HG03457 (cell line): ENCODE results near the gene LRRC47.
"Not testable (repeated sequence)": the region's sequence is repeated elsewhere in the genome, so short reads cannot be mapped to it uniquely, and the experiment has no call there.

ENCODE experiments used
- ATAC-seq: cut with Tn5 transposase; IDR thresholded peaks from one replicate; pipeline ENCODE4 v1.9.1; 2021; ENCODE audit warnings: moderate number of reproducible peaks; ENCODE audit not compliant: unreplicated experiment

The LRRC47 gene

DNA sequence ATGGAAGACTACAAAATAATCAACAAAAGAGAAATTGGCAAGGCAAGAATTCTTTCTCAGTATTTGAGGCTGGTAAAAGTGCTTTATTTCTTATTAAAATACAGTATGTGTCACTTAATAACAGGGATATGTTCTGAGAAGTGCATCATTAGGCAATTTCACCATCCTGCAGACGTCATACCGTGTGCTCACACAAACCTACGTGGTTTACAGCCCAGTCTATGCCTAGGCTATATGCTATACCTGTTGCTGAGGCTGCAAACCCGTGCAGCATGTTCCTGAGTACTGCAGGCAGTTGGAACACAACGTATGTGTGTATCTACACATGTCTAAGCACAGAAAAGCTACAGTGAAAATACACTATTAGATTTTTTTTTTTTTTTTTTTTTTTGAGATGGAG lies 46.8 kb downstream of the LRRC47 start:
- no peak for ATAC-seq

DNA sequence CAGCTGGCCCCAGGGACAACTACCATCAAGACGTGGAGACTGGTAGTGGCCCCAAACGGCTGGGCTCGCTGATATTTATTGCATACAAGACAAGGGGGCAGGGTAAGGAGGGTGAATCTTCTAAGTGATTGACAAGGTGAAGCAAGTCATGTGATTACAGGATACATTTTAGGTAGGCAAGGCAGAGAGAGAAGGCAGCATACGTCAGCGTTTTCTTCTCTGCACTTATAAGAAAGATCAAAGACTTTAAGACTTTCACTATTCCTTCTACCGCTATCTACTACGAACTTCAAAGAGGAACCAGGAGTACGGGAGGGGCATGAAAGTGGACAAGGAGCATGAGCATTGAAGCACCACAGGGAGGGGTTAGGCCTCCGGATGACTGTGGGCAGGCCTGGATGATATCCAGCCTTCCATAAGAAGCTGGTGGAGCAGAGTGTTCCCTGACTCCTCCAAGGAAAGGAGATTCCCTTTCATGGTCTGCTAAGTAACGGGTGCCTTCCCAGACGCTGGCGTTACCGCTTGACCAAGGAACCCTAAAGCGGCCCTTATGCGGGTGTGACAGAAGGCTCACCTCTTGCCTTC lies 47.9 kb downstream of the LRRC47 start:
- ATAC-seq, result not testable (repeated sequence)

DNA sequence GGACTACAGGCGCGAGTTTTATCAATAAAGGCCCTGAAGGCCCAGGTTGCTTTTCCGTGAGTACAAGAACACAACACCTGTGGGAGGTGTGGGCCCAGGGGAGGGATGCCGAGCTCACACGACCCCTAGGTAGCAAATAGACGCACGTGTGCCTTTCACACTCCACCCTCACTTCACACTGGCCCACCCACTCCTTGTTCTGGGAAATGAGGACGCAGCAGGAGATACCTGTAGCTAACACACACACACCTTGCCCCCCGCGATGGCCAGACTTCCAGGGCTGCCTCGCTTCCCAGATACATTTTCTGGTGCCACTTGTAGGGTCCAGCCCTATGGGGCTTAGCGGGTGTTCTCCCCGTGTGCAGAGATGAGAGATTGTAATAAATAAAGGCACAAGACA lies 48.4 kb downstream of the LRRC47 start:
- no peak for ATAC-seq

DNA sequence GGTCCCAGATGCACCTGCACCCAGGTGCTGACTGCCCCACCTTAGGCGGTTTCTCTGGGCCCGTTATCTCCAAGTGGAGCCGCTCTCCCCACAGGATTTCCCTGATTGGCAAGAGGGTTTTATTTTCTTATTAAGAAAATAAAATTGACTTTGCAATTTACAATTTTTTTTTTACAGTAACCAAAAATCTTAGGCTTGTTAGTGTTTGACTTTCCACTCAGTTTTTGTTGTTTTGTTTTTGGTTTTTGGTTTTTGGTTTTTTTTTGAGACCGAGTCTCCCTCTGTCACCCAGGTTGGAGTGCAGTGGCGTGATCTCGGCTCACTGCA lies 48.8 kb downstream of the LRRC47 start:
- no peak for ATAC-seq

DNA sequence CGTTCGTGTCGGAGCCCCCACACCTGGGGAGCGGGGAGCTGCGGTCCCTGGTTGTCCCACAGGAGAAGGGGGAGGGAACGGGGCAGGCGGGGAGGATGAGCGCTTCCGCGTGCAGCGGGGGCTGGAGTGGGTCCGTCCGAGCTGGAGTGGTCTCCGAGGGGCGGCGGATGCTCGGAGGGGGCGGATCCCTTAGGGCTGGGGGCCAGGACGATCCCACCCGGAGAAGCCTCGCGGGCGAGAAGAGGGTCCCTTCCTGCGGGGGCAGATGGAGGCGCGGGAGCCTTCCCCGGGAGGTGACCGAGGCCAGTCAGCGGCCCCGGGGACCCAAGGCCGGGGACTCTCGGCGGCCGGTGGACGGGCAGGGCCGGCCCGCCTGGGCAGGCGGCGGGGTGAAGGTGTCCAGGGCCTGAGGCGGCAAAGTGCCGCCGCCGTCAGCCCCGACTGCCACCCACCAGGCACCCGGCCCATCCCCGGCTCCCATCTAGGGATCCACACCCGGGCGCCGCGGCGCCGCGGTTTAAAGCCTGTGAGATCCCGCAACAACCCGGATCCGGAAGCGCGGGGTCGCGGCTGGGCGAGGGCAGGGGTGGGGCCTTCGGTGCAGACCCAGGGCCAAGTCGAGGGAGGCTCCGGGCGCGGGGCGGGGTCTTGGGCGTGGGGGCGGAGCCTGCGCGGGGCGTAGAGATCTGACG lies 49.3 kb downstream of the LRRC47 start:
- peak; percentile 57 for ATAC-seq

DNA sequence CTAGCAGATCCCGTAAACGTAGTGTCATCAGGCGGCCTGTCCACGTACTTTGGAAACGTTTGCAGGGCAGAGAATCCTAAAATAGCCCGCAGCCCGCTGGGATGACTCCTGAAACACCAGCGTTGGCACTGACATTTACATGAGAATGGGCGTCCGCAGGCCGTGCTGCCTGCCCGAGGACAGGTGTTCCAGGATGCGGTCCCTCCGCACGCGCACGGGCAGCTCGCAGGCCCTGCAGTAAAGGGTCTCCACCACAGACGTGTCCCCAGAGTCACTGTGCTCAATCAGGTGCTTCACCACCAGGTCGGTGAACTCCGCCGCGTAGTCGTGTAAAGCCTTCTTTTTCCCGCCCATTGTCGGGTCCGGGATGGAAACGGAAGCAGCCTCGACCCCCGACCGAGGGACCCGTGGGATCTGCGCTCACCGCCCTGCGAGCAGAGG lies 49.9 kb downstream of the LRRC47 start:
- ATAC-seq, result no peak

DNA sequence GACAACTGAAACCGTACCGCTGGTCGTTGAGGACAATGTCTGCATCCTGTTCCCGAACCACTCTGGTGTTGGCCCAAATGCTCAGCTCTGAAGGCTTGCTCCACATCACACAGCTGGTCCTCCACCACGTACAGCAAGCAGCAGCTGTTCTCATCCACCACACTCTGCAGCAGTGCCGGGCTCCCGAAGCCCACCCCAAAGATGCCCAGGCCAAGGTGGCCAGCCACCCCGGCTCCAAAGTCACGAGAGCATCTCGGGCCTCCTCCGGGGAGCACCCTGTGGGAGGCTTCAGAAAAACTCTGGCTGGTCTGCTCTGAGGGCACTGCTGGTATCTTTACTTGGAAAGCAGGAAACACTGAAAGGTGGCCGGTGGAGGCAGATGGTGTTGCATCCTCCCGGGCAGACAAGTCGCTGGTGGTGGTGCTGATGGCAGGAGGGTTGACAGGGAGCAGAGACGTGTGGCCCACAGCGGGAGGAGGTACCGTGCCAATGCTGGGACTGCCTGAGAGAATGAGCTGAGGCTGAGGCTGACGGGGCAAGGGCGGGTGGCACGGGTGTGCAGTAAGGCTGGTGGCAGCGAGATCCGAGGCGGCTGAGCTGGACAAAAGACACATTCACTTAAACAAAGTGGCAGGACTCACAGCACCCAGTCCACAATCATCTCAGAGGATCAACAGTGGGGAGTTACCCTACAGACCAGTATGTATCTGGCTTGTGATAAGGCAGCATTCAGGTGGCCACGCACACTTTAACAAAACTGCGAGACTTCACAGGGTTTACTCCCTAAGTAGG lies 50.5 kb downstream of the LRRC47 start:
- no peak for ATAC-seq

DNA sequence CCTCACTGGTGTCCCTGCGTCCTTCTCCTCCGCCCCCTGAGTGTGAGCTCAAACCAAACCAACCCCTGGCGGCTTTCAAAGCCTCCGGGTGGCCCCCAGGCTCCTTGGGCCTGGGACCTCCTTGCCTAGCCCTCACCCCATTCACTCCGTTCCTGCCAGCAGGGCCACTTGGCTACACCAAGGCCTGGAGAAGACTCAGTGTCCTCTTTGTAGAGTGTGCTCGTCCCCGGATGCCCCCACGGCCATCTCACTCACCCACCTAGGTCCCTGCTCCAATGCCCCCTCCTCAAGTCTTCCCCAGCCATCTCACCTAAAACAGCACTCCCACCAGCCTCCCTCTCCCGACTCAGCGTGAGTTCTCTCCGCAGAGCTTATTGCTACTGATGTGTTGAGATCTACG lies 51.2 kb downstream of the LRRC47 start:
- no peak for ATAC-seq

DNA sequence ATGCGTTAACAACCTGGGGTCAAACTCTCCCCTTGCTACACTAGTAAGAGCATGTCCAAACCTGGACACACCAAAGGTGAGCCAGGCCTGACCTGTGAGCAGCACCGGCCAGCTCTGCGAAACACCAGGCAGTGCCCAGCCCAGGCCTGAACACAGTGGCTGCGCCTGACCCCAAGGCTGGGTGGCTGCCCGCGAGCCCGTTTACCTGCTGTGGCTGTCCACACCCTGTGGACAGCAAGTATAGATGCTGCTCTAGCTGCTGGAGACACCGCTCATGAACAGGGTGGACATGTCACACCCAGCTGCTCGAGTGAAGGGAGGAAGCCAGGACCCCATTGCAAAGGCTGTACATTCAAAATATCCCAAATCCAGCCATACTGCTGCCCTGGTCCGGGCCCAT lies 51.7 kb downstream of the LRRC47 start:
- no peak for ATAC-seq

DNA sequence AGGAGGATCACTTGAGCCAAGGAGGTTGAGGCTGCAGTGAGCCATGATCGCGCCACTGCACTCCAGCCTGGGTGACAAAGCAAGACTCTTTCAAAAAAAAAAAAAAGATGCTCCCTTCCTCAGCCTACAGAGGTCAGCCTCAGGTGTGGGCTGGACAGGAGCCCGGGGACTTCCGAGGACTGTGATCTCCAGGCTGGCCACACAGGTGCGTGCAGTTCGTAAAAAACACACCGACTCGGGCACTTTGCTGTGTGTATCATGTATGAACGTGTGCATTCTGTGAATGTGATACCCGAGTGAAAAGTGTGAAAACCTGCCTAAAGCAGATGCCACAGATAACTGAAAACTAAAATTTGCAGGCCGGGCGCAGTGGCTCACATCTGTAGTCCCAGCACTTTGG lies 52.5 kb downstream of the LRRC47 start:
- ATAC-seq, result no peak

DNA sequence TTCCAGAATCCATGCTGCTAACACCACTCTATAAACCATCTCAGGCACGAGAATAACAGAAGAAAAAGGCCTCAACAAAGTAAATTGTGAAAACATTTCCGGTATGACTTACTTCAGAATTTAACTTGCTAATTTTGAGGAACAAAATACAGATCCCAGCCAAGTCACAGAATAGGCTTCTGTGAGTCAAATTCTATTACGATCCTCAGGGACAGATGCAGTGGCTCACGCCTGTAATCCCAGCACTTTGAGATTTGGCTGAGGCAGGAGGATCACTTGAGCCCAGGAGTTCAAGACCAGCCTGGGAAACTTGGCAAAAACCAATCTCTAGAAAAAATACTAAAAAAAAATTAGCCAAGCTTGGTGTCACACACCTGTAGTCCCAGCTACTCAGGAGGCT lies 52.9 kb downstream of the LRRC47 start:
- ATAC-seq, result no peak

DNA sequence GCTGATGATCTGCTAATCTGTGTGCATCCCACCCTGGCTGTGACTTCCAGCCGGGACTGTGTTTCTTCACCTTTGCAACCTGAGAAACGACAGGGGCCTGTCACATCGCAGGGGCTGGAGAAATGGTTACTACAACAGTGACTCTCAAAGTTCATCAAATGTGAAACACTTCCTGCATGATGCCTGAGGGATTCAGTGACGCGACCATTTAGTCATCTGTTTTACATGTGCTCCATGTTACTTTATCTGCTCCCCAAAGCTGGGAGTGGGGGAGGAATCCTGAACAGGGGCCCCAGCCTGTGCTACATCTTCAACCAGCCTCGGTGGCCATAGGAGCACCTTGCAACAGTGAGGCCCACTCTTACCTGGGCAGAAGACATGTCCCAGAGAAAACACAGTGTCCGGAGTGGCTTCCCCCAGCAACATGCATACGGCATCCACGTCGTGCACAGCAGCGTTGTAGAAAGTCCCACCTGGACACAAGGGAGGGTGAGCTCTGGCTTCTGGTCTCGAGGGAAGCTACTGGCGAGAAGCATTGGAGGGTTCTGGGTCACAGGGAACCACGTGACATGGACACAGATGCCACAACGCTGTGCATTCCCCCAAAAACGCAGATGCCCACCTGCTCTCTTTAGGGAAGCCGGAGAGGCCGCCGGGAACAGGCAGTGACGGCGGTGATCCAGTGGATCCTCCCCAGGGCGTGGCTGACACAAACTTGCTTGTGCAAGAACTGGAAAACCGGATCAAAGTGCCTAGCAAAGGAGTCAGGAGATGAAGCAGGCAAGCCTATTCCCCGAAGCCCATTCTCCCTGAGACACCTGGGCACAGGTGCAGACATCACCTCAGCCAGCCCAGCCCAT lies 53.6 kb downstream of the LRRC47 start:
- no peak for ATAC-seq

DNA sequence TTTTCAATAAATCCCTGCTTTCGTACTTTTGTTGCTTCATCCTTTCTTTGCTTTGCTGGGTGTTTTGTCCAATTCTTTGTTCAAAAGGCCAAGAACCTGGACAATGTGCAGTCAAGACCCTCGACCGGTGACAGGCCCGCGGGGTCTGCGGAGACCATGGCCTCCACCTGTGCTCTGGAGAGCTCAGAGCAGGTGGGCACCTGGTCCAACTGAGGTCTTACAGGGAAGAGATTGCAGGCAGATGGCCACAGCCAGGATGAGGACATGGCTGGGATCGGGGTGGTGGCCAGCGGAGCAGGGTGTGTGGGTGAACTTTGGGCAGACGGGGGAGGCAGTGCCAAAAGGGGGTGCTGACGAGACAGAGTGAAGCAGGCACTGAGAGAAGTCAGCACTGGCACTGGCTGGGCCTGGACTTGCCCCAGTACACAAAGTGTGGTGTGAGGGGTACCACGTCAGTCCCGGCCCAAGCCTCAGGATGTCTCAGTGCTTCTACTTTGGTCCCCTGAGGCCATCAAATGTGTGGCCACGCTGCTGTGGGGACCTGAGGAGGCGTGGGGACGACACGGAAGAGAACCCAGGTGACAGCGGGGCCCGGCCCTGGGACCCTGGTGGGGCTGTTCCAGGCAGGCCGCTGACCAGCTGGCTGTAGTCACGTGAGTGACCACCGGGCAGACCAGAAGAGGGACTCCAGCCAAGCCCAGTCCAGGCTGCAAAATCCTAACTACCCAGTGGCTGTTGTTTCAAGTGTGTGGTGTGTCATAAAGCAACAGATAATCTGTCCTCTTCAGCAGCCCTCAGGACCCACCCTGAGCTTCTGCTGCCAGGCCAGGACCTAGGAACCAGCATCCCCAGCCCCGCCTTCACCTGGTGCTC lies 54.5 kb downstream of the LRRC47 start:
- ATAC-seq, result no peak

DNA sequence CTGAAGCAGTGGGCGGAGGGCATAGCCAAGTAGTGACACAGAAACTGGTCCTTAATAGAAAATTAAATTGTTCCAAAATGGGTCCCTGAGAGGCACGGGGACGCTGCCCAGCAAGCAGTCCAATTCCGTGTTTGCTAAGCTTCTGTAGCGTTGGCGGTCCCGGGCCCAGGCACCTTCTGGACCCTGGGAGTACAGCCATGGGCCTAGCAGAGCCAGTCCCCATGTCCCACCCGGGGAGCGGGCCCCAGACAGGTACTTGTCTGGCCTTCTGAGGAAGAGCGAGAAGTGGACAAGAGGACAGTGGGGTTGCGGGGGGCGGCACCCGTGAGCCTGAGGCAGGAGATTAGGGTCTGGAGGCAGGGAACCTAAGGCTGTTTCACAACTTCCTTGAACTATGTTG lies 55.5 kb downstream of the LRRC47 start:
- no peak for ATAC-seq

DNA sequence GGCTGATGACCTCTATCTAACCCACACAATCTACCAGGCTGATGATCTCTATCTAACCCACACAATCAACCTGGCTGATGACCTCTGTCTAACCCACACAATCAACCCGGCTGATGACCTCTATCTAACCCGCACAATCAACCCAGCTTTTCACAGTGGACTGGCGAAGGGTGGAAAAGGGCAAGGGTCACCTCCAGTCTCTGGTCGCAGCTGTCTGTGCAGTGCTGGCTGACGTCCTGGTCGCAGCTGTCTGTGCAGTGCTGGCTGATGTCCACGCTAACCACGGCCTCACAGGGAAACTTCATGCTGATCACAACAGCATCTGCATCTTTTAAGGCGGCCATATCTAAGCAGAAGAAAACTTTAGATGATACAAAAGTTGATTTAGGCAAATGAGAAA lies 56.3 kb downstream of the LRRC47 start:
- ATAC-seq, result no peak

DNA sequence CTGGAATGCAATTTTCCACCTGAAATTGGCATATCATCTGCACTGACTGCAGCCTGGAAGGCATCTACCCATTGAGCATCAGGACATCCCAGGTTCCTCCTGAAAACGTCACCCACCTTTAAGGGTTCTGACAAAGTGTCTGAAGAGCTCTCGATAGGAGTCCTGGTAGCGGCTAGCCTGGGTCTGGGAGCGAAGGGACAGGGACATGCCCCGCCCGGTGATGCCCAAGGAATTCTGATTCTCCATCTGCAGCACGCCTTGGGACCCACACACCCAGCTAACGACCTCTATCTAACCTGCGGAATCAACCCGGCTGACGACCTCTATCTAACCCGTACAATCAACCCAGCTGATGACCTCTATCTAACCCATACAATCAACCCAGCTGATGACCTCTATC lies 57.4 kb downstream of the LRRC47 start:
- ATAC-seq, result no peak

DNA sequence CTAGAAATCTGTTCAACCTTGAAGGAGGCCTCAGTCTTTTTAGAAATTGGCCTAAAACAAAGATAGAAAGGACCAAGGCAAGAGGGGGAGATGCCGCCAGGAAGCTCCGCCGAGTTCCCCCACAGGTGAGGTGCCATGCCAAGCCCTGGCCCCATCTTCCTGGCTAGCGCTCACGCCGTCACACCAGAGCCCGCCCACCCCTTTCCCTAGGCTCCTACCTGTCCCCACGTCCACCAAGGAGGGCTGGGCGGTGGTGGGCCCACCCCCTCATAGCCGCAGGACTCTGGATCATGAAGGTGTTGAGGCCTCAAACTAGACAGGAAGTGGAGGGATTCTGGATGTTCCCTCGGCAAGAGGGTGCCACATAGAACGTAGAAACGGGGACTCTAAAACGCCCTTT lies 59.6 kb downstream of the LRRC47 start:
- ATAC-seq, result no peak

DNA sequence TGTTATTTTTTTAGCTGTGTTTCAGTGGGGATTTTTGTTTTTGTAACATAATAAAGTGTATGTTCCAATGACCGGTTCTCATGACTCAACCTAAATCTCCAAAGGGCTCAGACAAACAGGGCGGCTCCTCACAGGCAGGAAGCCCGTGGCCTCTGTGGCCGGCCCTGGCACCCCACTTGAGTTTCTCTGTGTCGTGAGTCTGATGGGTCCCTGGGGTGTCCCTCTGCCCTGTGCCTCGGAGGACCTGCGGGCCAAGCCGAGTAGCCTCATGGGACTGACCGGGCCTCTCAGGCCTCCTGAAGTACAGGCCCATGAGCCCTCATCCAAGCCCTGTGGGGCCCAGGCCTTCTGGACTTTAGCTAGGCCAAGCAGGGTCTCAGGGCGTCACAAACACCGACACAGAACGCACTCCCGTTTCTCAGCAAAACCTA lies 60.2 kb downstream of the LRRC47 start:
- no peak for ATAC-seq

DNA sequence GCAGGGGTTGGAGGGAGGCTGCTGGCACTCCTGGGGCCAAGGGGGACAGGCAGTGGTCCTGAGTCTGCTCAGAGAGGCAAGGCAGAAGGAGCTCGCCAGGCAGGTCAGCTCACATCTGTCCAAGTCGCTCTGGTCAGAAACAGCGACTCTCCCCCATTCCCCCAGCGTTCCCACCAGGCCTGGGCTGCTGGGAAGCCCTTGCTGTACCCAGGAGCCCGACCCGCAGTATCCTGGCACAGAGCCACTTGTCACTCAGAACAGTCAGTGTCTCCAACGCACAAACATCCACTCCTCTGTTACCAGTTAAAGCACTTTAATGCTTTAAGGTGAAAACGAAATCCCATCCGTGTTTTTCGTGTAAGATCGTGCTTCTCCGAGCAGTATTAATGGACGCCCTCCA lies 60.6 kb downstream of the LRRC47 start:
- ATAC-seq, result no peak

DNA sequence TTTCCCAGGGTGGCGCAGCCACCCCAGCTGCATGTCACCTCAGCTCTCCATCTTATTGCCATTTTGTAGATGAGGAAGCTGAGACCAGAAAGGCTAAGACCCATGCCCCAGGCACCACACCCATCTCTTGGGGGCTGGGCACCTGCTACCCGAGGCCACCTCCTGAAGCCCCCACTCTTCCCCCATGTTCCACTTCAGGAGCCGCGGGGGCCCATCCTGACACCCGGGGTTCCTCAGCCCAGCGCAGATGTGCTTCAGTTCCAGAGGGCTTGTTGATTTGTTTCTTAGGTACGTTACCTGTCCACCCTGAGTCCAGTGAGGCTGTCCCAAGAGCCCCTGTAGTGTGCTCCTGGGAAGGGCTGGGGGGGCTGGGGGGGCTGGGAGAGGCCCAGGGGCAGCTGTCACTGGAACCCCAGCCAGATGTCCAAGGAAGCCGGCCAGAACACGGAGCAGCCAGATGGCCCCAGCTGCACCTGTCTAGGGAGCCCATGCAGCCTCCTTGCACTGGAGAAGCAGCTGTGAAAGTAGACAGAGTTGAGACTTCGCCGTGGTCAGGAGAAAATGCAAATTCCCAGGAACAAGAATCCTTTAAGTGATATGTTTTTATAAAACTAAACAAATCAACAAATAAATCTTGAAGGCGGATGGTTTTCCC lies 61.1 kb downstream of the LRRC47 start:
- ATAC-seq, result no peak
